ENCODE data around the gene FYB1.

DNA sequence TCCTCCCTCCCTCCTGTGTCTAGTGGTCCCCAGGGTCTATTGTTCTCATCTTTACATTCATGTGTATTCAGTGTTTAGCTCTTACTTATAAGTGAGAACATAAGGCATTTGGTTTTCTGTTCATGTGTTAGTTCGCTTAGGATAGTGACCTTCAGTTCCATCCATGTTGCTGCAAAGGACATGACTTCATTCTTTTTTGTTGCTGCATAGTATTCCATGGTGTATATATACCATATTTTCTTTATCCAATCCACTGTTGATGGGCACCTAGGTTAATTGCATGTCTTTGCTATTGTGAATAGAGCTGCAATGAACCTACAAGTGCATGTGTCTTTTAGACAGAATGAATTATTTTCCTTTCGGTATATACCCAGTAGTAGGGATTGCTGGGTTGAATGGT is 46.8 kb downstream of the FYB1 start:
- TF ChIP-seq CTCF (conservative IDR thresholded peaks at IDR 0.05; ENCODE audit: low read length): no peak
- TF ChIP-seq EZH2phosphoT487 (IDR thresholded peaks at IDR 0.05; ENCODE audit: borderline replicate concordance, low read depth, low read length): no peak
